GM23248 (cell line): ENCODE measurements around the gene SLC25A18. TPM values are rescaled to one million over a fixed set of nuclear protein-coding genes. Genes with fewer than 3 reads are reported as not detected.
A peak's percentile ranks its signal among the peaks of the same experiment; 100 is the strongest.

Experiments used
- DNase-seq: peaks from one replicate; pipeline ENCODE4 v3.0.0-alpha.2; 2015
- H2AFZ ChIP-seq: fragments of 200-600 bp; sonication (generic); 2 replicates; pipeline ENCODE4 v1.6.1; 2016; ENCODE audit warnings: antibody characterized with exemption
- H3F3A ChIP-seq: fragments of 200-600 bp; sonication (generic); 2 replicates; pipeline ENCODE4 v1.6.1; 2016; ENCODE audit warnings: mild to moderate bottlenecking, antibody characterized with exemption, mixed run types; ENCODE audit not compliant: insufficient read depth
- H3K27ac ChIP-seq: fragments of 200-600 bp; sonication (generic); 2 replicates; pipeline ENCODE4 v1.5.1; 2016; ENCODE audit warnings: mild to moderate bottlenecking
- H3K27me3 ChIP-seq: fragments of 200-600 bp; sonication (generic); replicated peaks from 2 replicates; pipeline ENCODE4 v1.6.1; 2016; ENCODE audit warnings: mild to moderate bottlenecking; ENCODE audit not compliant: insufficient read depth
- H3K36me3 ChIP-seq: fragments of 200-600 bp; sonication (generic); 2 replicates; pipeline ENCODE4 v1.6.1; 2016; ENCODE audit warnings: low read depth, mild to moderate bottlenecking
- H3K4me1 ChIP-seq: fragments of 200-600 bp; sonication (generic); 2 replicates; pipeline ENCODE4 v1.6.1; 2016; ENCODE audit warnings: mild to moderate bottlenecking; ENCODE audit not compliant: insufficient read depth
- H3K4me2 ChIP-seq: fragments of 200-600 bp; sonication (generic); one replicate; pipeline ENCODE4 v1.6.1; 2016; ENCODE audit warnings: mild to moderate bottlenecking; ENCODE audit not compliant: unreplicated experiment
- H3K4me3 ChIP-seq: fragments of 200-600 bp; sonication (generic); 2 replicates; pipeline ENCODE4 v1.5.1; 2016; ENCODE audit warnings: mild to moderate bottlenecking
- H3K79me2 ChIP-seq: fragments of 200-600 bp; sonication (generic); 2 replicates; pipeline ENCODE4 v1.6.1; 2016; ENCODE audit warnings: mild to moderate bottlenecking; ENCODE audit not compliant: insufficient read depth
- H3K9ac ChIP-seq: fragments of 200-600 bp; sonication (generic); 2 replicates; pipeline ENCODE4 v1.6.1; 2016; ENCODE audit warnings: mild to moderate bottlenecking
- H3K9me2 ChIP-seq: fragments of 200-600 bp; sonication (generic); 2 replicates; pipeline ENCODE4 v1.6.1; 2016; ENCODE audit warnings: mixed run types, mild to moderate bottlenecking, moderate library complexity; ENCODE audit not compliant: insufficient read depth
- H3K9me3 ChIP-seq: fragments of 200-600 bp; sonication (generic); one replicate; pipeline ENCODE4 v1.6.1; 2017; ENCODE audit warnings: low read depth
- H4K20me1 ChIP-seq: fragments of 200-600 bp; sonication (generic); 2 replicates; pipeline ENCODE4 v1.6.0; 2016; ENCODE audit not compliant: insufficient read depth
- EZH2 ChIP-seq: fragments of 200-600 bp; sonication (generic); IDR thresholded peaks from 2 replicates; pipeline ENCODE4 v1.6.1; 2018; ENCODE audit warnings: antibody characterized with exemption, mild to moderate bottlenecking; ENCODE audit not compliant: insufficient read depth, poor library complexity, severe bottlenecking
- EZH2phosphoT487 ChIP-seq: fragments of 200-600 bp; sonication (generic); IDR thresholded peaks from 2 replicates; pipeline ENCODE4 v1.6.1; 2018; ENCODE audit warnings: antibody characterized with exemption, moderate library complexity, mild to moderate bottlenecking, low read depth; ENCODE audit not compliant: insufficient read depth
- WGBS, 2 experiments: methylation state at CpG; one replicate each; pipeline ENCODE4 v1.1.6; 2015 to 2017; ENCODE audit warnings: low lambda C conversion rate in 2 of 2, low coverage in 1 of 2; ENCODE audit errors: missing lambda C conversion rate in 2 of 2; 5-methylcytosine and 5-hydroxymethylcytosine counted together
- in situ Hi-C: fragments of 300-500 bp; cut with MboI; formaldehyde crosslinking; loops from 2 replicates; pipeline ENCODE4 v1.15.0; 2020
- polyA plus RNA-seq: library from polyadenylated mRNA; unstranded; fragments of >200 nt; fragmentation: Nextera tagmentation; extraction: Ambion mirVana; gene quantifications from 2 replicates; pipeline ENCODE4 v1.2.1, GENCODE V29; 2016
- total RNA-seq: library from RNA; depleted of rRNA; stranded (reverse); fragments of >200 nt; shearing (Covaris generic); gene quantifications from 2 replicates; pipeline ENCODE4 v1.2.3, GENCODE V29; 2014

The SLC25A18 gene
- total and polyA plus RNA-seq, 2 experiments from 2014 or later, result not detected

DNA sequence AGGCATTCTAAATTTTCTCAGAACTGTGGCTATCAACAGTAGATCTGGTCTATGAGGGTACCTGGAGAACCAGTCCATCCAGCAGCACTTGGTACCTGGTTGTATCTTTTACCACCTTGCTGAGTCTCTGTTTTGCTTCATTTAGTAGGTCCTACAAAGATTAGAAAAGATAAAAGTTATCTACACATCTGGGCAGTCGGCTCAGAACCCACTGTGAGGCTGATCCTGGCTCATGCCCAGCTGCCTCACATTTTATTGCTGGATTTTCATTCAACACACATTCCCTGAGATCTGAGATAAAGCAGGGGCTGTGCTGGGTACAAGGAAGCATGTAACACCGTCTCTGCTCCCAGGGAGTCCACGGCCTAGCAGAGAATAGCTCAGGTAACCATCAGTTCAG, 37.7 kb downstream of the SLC25A18 start:
- no peak for TF ChIP-seq EZH2
- no peak for TF ChIP-seq EZH2phosphoT487
- Histone ChIP-seq H4K20me1 (no peaks in the 10 kb centered on the region; the same call in 1 of the 2 replicates), H2AFZ (no peak overlapping the region), H3K79me2 (peaks cover 47% of the 10 kb centered on the region), H3F3A (no peaks in the 10 kb centered on the region), H3K9ac (no peak overlapping the region), H3K9me3 (no peaks in the 10 kb centered on the region), H3K4me1 (no peaks in the 10 kb centered on the region), H3K4me3 (no peak overlapping the region), H3K27me3 (no peaks in the 10 kb centered on the region), H3K36me3 (peaks cover 38% of the 10 kb centered on the region; the same call in 1 of the 2 replicates), H3K27ac (no peak overlapping the region), H3K4me2 (no peak overlapping the region), H3K9me2 (no peaks in the 10 kb centered on the region)
- in situ Hi-C loops, result no loop called here
- 79 to 81% methylated on average over 3 of the region's 3 CpGs for WGBS, 2 experiments
- no peak for DNase-seq

DNA sequence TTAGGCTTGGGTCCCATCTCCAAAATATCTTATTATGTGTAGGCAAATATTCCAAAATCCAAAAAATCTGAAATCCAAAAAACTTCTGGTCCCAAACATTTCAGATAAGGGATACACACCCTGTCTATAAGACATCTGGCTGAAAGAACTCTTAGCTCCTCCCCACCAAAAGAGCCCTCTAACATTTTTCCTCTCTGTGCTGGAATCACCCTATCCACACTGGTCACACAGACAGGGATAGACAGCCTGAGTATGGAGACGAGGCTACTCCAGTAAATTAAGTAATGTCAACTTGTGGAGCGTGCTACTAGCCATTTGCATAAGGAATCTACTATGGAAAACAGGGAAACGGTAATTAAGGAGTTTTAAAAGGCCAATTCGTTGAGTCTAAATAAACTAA, 40.4 kb downstream of the SLC25A18 start:
- no peaks in the 10 kb centered on the region for H3K9me3 ChIP-seq
- no peaks in the 10 kb centered on the region; the same call in 1 of the 2 replicates for H4K20me1 ChIP-seq
- H3K27me3 ChIP-seq, result no peaks in the 10 kb centered on the region
- 0 out of 2 replicates have a peak, but pooled peaks cover 5% of the 10 kb centered on the region for H3F3A ChIP-seq
- in situ Hi-C loops, result no loop called here
- H3K79me2 ChIP-seq, result peaks cover 72% of the 10 kb centered on the region
- no peak overlapping the region for H2AFZ ChIP-seq
- 86 to 87% methylated on average over 4 of the region's 4 CpGs for WGBS, 2 experiments
- H3K4me1 ChIP-seq, result no peaks in the 10 kb centered on the region
- no peak for DNase-seq
- H3K4me2 ChIP-seq, result no peak overlapping the region
- H3K9ac ChIP-seq, result no peak overlapping the region
- no peak overlapping the region for H3K4me3 ChIP-seq
- H3K27ac ChIP-seq, result no peak overlapping the region
- no peaks in the 10 kb centered on the region for H3K9me2 ChIP-seq
- TF ChIP-seq EZH2phosphoT487, result no peak
- no peak for TF ChIP-seq EZH2
- peaks cover 17% of the 10 kb centered on the region; the same call in 1 of the 2 replicates for H3K36me3 ChIP-seq

DNA sequence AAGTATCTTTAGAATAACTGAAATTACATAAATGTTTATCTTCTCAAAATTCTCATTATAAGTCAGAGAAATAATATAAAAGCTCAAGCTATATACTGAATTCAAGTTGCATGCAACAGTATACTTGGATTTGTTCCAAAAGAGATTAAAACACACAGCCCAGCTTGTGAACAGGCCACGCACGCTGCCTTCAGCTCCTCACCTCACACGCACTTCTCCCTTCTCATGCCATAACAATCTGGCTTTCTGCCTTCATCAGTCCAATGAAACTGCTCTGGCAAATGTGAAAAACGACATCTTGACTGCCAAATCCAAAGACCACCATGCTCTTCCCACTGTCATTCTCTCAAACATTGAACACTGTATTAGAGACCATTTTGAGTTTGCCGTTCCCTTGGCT, 43.2 kb downstream of the SLC25A18 start:
- Histone ChIP-seq H3K4me3 (no peak overlapping the region), H4K20me1 (no peaks in the 10 kb centered on the region; the same call in 1 of the 2 replicates), H3K27ac (no peak overlapping the region), H3K9me3 (no peaks in the 10 kb centered on the region), H3K79me2 (peaks cover 88% of the 10 kb centered on the region), H3K4me1 (no peaks in the 10 kb centered on the region), H3K27me3 (no peaks in the 10 kb centered on the region), H3K4me2 (no peak overlapping the region), H3K9ac (no peak overlapping the region), H3K9me2 (no peaks in the 10 kb centered on the region), H3F3A (0 out of 2 replicates have a peak, but pooled peaks cover 5% of the 10 kb centered on the region), H3K36me3 (peaks cover 20% of the 10 kb centered on the region), H2AFZ (no peak overlapping the region)
- DNase-seq, result peak; percentile 19
- in situ Hi-C loops, result no loop called here
- 63 to 64% methylated on average over 5 of the region's 5 CpGs for WGBS, 2 experiments
- TF ChIP-seq EZH2phosphoT487, result no peak
- no peak for TF ChIP-seq EZH2

DNA sequence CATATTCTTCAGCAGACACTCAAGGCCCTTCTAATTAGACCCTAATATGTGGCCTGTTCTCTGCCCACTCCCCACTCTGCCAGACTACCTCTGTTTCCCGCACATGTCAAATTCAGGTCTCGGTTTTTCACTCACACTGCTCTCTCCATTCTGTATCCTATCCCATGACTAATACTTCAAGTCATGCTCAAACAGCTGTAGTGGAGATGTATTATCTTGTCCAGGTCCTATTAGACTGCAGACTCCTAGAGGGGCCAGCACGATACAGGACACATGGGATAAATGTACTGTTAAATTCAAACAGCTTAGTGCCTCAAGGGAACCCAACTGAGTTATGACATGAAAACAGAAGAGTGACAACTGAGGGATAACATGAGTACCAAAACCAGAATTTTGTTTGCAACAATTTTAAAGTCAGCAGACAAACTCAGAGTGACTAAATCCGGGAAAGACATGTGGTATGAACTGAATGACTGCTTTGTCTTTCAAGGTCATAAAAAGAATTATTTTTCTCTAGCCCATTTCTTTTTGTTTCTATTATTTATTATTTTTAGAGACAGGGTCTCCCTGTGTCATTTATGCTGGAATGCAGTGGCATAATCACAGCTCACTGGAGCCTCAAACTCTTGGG, 44.7 kb downstream of the SLC25A18 start:
- Histone ChIP-seq H3K4me2 (no peak overlapping the region), H4K20me1 (no peaks in the 10 kb centered on the region; the same call in 1 of the 2 replicates), H3K27ac (no peak overlapping the region), H3K9me2 (no peaks in the 10 kb centered on the region), H3K79me2 (peaks cover 80% of the 10 kb centered on the region), H3K9me3 (no peaks in the 10 kb centered on the region), H3K4me3 (no peak overlapping the region), H3F3A (0 out of 2 replicates have a peak, but pooled peaks cover 5% of the 10 kb centered on the region), H3K27me3 (no peaks in the 10 kb centered on the region), H3K9ac (no peak overlapping the region), H3K36me3 (peaks cover 32% of the 10 kb centered on the region), H3K4me1 (no peaks in the 10 kb centered on the region), H2AFZ (no peak overlapping the region)
- in situ Hi-C loops, result no loop called here
- 89% methylated on average over 4 of the region's 4 CpGs for WGBS, 2 experiments
- DNase-seq, result no peak
- TF ChIP-seq EZH2 (no peak), EZH2phosphoT487 (no peak)
